ENCODE results near the gene SMOC2. TPM values are rescaled to one million over a fixed set of nuclear protein-coding genes. Genes with fewer than 3 reads are reported as not detected.

The SMOC2 gene
- polyA plus RNA-seq, 1 of the 3 experiments (the other 2 are of a cell fraction): not detected

GRCh38 chr6:168559574-168560098 is 118.7 kb downstream of the SMOC2 start (continued):
- no peak for TF ChIP-seq RAD21 (IDR thresholded peaks at IDR 0.05; ENCODE audit: low read length)
- no peak for TF ChIP-seq FOXJ3 (CRISPR knock-in tag; IDR thresholded peaks at IDR 0.05)
- no peak for TF ChIP-seq EP300 (IDR thresholded peaks at IDR 0.05; ENCODE audit: borderline replicate concordance in 1 of 2, low read depth in 1 of 2, low read length in 1 of 2)
- TF ChIP-seq SMC3 (IDR thresholded peaks at IDR 0.05; ENCODE audit: low read depth, low read length): no peak
- no peak for TF ChIP-seq FOXM1 (IDR thresholded peaks at IDR 0.05; ENCODE audit: low read depth)
- no peak for TF ChIP-seq POLR2AphosphoS5 (IDR thresholded peaks at IDR 0.05; ENCODE audit: low read depth, low read length)
- no peak for TF ChIP-seq TEAD4 (IDR thresholded peaks at IDR 0.05; ENCODE audit: borderline replicate concordance, insufficient read depth)

GRCh38 chr6:168560126-168560525 is 119.1 kb downstream of the SMOC2 start:
- TF ChIP-seq FOXM1 (IDR thresholded peaks at IDR 0.05; ENCODE audit: low read depth): no peak
- TF ChIP-seq YY1 (IDR thresholded peaks at IDR 0.05; ENCODE audit: low read depth): no peak
- TF ChIP-seq ELF1 (IDR thresholded peaks at IDR 0.05): no peak
- no peak for TF ChIP-seq CHD2 (IDR thresholded peaks at IDR 0.05; ENCODE audit: low read length, partially characterized antibody)
- TF ChIP-seq EP300 (IDR thresholded peaks at IDR 0.05; ENCODE audit: borderline replicate concordance in 1 of 2, low read depth in 1 of 2, low read length in 1 of 2): no peak
- TF ChIP-seq TAF1 (IDR thresholded peaks at IDR 0.05; ENCODE audit: borderline replicate concordance, low read depth, low read length): no peak
- no peaks in the 10 kb centered on the region for H3K36me3 ChIP-seq (replicated peaks in 1 of 2; ENCODE audit: control insufficient read depth in 1 of 2, insufficient read depth in 2 of 2, low read length in 1 of 2)
- DNase-seq: no peak
- H2AFZ ChIP-seq (ENCODE audit: low read depth): no peak overlapping the region
- no peak overlapping the region for H3K4me2 ChIP-seq
- no peaks in the 10 kb centered on the region for H3K27me3 ChIP-seq (ENCODE audit: insufficient read depth)
- H3K27ac ChIP-seq (ENCODE audit: low read depth in 2 of 2, low read length in 1 of 2): no peak overlapping the region
- no peaks in the 10 kb centered on the region for H3K79me2 ChIP-seq (ENCODE audit: insufficient read depth)
- no peak overlapping the region for H3K9ac ChIP-seq
- no peaks in the 10 kb centered on the region for H4K20me1 ChIP-seq (ENCODE audit: insufficient read depth)
- no peaks in the 10 kb centered on the region for H3K9me3 ChIP-seq
- no peaks in the 10 kb centered on the region for H3F3A ChIP-seq (replicated peaks; ENCODE audit: insufficient read depth)
- POLR2A ChIA-PET: no interaction called here
- WGBS (ENCODE audit: low lambda C conversion rate): 36% methylated on average over 6 of the region's 6 CpGs
- H3K4me1 ChIP-seq (ENCODE audit: control insufficient read depth in 1 of 2, insufficient read depth in 2 of 2, low read depth in 1 of 2, low read length in 1 of 2): no peaks in the 10 kb centered on the region; a peak in 1 of 4 replicates
- CTCF ChIA-PET: no interaction called here
- H3K9me2 ChIP-seq: no peaks in the 10 kb centered on the region
- no peak overlapping the region for H3K4me3 ChIP-seq (ENCODE audit: low read depth in 2 of 2, low read length in 1 of 2)

GRCh38 chr6:168562576-168563151 is 121.7 kb downstream of the SMOC2 start:
- Histone ChIP-seq H3K9ac (no peak overlapping the region), H3K4me3 (ENCODE audit: low read depth in 2 of 2, low read length in 1 of 2) (no peak overlapping the region), H3K9me2 (no peaks in the 10 kb centered on the region), H3K79me2 (ENCODE audit: insufficient read depth) (no peaks in the 10 kb centered on the region), H3F3A (replicated peaks; ENCODE audit: insufficient read depth) (no peaks in the 10 kb centered on the region), H3K4me1 (ENCODE audit: control insufficient read depth in 1 of 2, insufficient read depth in 2 of 2, low read depth in 1 of 2, low read length in 1 of 2) (no peaks in the 10 kb centered on the region; a peak in 1 of 4 replicates), H4K20me1 (ENCODE audit: insufficient read depth) (no peaks in the 10 kb centered on the region), H3K4me2 (no peak overlapping the region), H3K9me3 (no peaks in the 10 kb centered on the region), H3K27ac (ENCODE audit: low read depth in 2 of 2, low read length in 1 of 2) (no peak overlapping the region), H3K36me3 (replicated peaks in 1 of 2; ENCODE audit: control insufficient read depth in 1 of 2, insufficient read depth in 2 of 2, low read length in 1 of 2) (no peaks in the 10 kb centered on the region), H3K27me3 (ENCODE audit: insufficient read depth) (no peaks in the 10 kb centered on the region), H2AFZ (ENCODE audit: low read depth) (no peak overlapping the region)
- WGBS (ENCODE audit: low lambda C conversion rate): 56% methylated on average over 25 of the region's 29 CpGs
- ChIA-PET POLR2A (no interaction called here), CTCF (no interaction called here)
- no peak for DNase-seq
- no peak for TF ChIP-seq JUND (IDR thresholded peaks at IDR 0.05)
- no peak for TF ChIP-seq SIN3A (IDR thresholded peaks at IDR 0.05; ENCODE audit: borderline replicate concordance, low read depth, low read length)
- no peak for TF ChIP-seq NFIC (IDR thresholded peaks at IDR 0.05; ENCODE audit: borderline replicate concordance)
- TF ChIP-seq POLR2AphosphoS5 (IDR thresholded peaks at IDR 0.05; ENCODE audit: low read depth, low read length): no peak
- no peak for TF ChIP-seq TCF12 (IDR thresholded peaks at IDR 0.05)
- TF ChIP-seq EP300 (IDR thresholded peaks at IDR 0.05; ENCODE audit: borderline replicate concordance in 1 of 2, low read depth in 1 of 2, low read length in 1 of 2): no peak
- no peak for TF ChIP-seq GABPA (IDR thresholded peaks at IDR 0.05; ENCODE audit: low read depth)
- TF ChIP-seq FOSL2 (IDR thresholded peaks at IDR 0.05; ENCODE audit: borderline replicate concordance, low read depth): no peak
- TF ChIP-seq TEAD4 (IDR thresholded peaks at IDR 0.05; ENCODE audit: borderline replicate concordance, insufficient read depth): no peak
- no peak for TF ChIP-seq CTCF (IDR thresholded peaks at IDR 0.05)
- no peak for TF ChIP-seq TAF1 (IDR thresholded peaks at IDR 0.05; ENCODE audit: borderline replicate concordance, low read depth, low read length)
- TF ChIP-seq RCOR1 (IDR thresholded peaks at IDR 0.05; ENCODE audit: low read length): no peak
